HG03469 (cell line): Measurements from ENCODE around the gene MRPS2.
"Not testable (repeated sequence)": the region's sequence is repeated elsewhere in the genome, so short reads cannot be mapped to it uniquely, and the experiment has no call there.

Experiments used
- ATAC-seq: cut with Tn5 transposase; IDR thresholded peaks from one replicate; pipeline ENCODE4 v1.9.1; 2021; ENCODE audit warnings: mild to moderate bottlenecking, moderate library complexity, moderate number of reproducible peaks; ENCODE audit not compliant: unreplicated experiment

Gene MRPS2

GRCh38 chr9:135526730-135527571 lies 26.5 kb downstream of the MRPS2 start:
- no peak for ATAC-seq

GRCh38 chr9:135528842-135529435 lies 28.5 kb downstream of the MRPS2 start:
- ATAC-seq, result not testable (repeated sequence)

GRCh38 chr9:135530146-135530545 lies 29.7 kb downstream of the MRPS2 start:
- no peak for ATAC-seq

- ATAC-seq, result no peak
Observed at GRCh38 chr9:135531096-135531495, 30.6 kb downstream of the MRPS2 start.

GRCh38 chr9:135533113-135533512 lies 32.6 kb downstream of the MRPS2 start:
- ATAC-seq, result no peak

GRCh38 chr9:135533674-135534073 lies 33.2 kb downstream of the MRPS2 start:
- no peak for ATAC-seq

GRCh38 chr9:135534192-135534711 lies 33.8 kb downstream of the MRPS2 start:
- ATAC-seq, result not testable (repeated sequence)

GRCh38 chr9:135534826-135535225 lies 34.3 kb downstream of the MRPS2 start:
- not testable (repeated sequence) for ATAC-seq

- not testable (repeated sequence) for ATAC-seq
Observed at GRCh38 chr9:135535631-135536030, 35.1 kb downstream of the MRPS2 start.

- no peak for ATAC-seq
Observed at GRCh38 chr9:135536216-135536615, 35.7 kb downstream of the MRPS2 start.

GRCh38 chr9:135543262-135543894 lies 42.9 kb downstream of the MRPS2 start:
- not testable (repeated sequence) for ATAC-seq

- ATAC-seq, result no peak
Observed at GRCh38 chr9:135544981-135545635, 44.6 kb downstream of the MRPS2 start.

GRCh38 chr9:135545646-135546176 lies 45.2 kb downstream of the MRPS2 start, which contains the start of gene OBP2A:
Gene OBP2A (plus strand): TSS chr9:135546126. CDS start chr9:135546181, 55 bp downstream.
- ATAC-seq, result not testable (repeated sequence)

- ATAC-seq, result not testable (repeated sequence)
Observed at GRCh38 chr9:135546792-135547617, 46.5 kb downstream of the MRPS2 start.

GRCh38 chr9:135547756-135548736 lies 47.6 kb downstream of the MRPS2 start:
- no peak for ATAC-seq

- ATAC-seq, result not testable (repeated sequence)
Observed at GRCh38 chr9:135549478-135550343, 49.2 kb downstream of the MRPS2 start.

- ATAC-seq, result no peak
Observed at GRCh38 chr9:135550344-135550918, 49.9 kb downstream of the MRPS2 start.
